ENCODE measurements around the gene TCF12.

Gene TCF12

GRCh38 chr15:57048930-57049549 is 130.6 kb downstream of the TCF12 start:
- no peak for DNase-seq (ENCODE audit: low read depth, low spot score)

GRCh38 chr15:57053470-57053869 is 135.0 kb downstream of the TCF12 start:
- DNase-seq (ENCODE audit: low read depth, low spot score) = no peak

GRCh38 chr15:57054204-57054750 is 135.8 kb downstream of the TCF12 start:
- no peak for DNase-seq (ENCODE audit: low read depth, low spot score)

GRCh38 chr15:57056357-57056756 is 137.9 kb downstream of the TCF12 start:
- DNase-seq (ENCODE audit: low read depth, low spot score) = no peak

GRCh38 chr15:57057134-57057930 is 138.9 kb downstream of the TCF12 start:
- DNase-seq (ENCODE audit: low read depth, low spot score) = no peak

GRCh38 chr15:57059026-57059660 is 140.7 kb downstream of the TCF12 start:
- DNase-seq (ENCODE audit: low read depth, low spot score) = no peak

- DNase-seq (ENCODE audit: low read depth, low spot score) = no peak
Observed at GRCh38 chr15:57060799-57061198, 142.4 kb downstream of the TCF12 start.

GRCh38 chr15:57061281-57061680 is 142.8 kb downstream of the TCF12 start:
- DNase-seq (ENCODE audit: low read depth, low spot score) = no peak

- no peak for DNase-seq (ENCODE audit: low read depth, low spot score)
Observed at GRCh38 chr15:57061696-57062095, 143.3 kb downstream of the TCF12 start.

GRCh38 chr15:57064033-57064432 is 145.6 kb downstream of the TCF12 start:
- no peak for DNase-seq (ENCODE audit: low read depth, low spot score)

- no peak for DNase-seq (ENCODE audit: low read depth, low spot score)
Observed at GRCh38 chr15:57069423-57069822, 151.0 kb downstream of the TCF12 start.

- DNase-seq (ENCODE audit: low read depth, low spot score) = no peak
Observed at GRCh38 chr15:57070674-57071073, 152.2 kb downstream of the TCF12 start.

GRCh38 chr15:57079446-57079845 is 161.0 kb downstream of the TCF12 start:
- no peak for DNase-seq (ENCODE audit: low read depth, low spot score)

- no peak for DNase-seq (ENCODE audit: low read depth, low spot score)
Observed at GRCh38 chr15:57079931-57080620, 161.6 kb downstream of the TCF12 start.

- DNase-seq (ENCODE audit: low read depth, low spot score) = no peak
Observed at GRCh38 chr15:57082054-57082728, 163.7 kb downstream of the TCF12 start.

- DNase-seq (ENCODE audit: low read depth, low spot score) = no peak
Observed at GRCh38 chr15:57084192-57084591, 165.7 kb downstream of the TCF12 start.

- DNase-seq (ENCODE audit: low read depth, low spot score) = no peak
Observed at GRCh38 chr15:57085267-57085666, 166.8 kb downstream of the TCF12 start.

GRCh38 chr15:57086857-57087427 is 168.5 kb downstream of the TCF12 start:
- DNase-seq (ENCODE audit: low read depth, low spot score) = no peak

- no peak for DNase-seq (ENCODE audit: low read depth, low spot score)
Observed at GRCh38 chr15:57089815-57090495, 171.5 kb downstream of the TCF12 start.

- no peak for DNase-seq (ENCODE audit: low read depth, low spot score)
Observed at GRCh38 chr15:57090496-57090859, 172.0 kb downstream of the TCF12 start.
